Subcutaneous abdominal adipose tissue (tissue), 5 donors: ENCODE data around the gene ERCC4.
"Not testable (repeated sequence)": the region's sequence is repeated elsewhere in the genome, so short reads cannot be mapped to it uniquely, and the experiment has no call there.

Experiments
- H3K27ac ChIP-seq: one replicate; pipeline ENCODE4 v1.7.0; 2013; ENCODE audit warnings: low read depth, mild to moderate bottlenecking, inconsistent platforms, low read length, moderate library complexity
- H3K27me3 ChIP-seq, 5 donors: one replicate each; pipeline ENCODE4 v1.7.0; 2013; ENCODE audit warnings: low read length in 5 of 5, inconsistent platforms in 1 of 5; ENCODE audit not compliant: control insufficient read depth in 5 of 5, insufficient read depth in 4 of 5
- H3K36me3 ChIP-seq, 5 donors: one replicate each; pipeline ENCODE4 v1.7.0; 2013; ENCODE audit warnings: low read length in 5 of 5; ENCODE audit not compliant: control insufficient read depth in 5 of 5, insufficient read depth in 5 of 5
- H3K4me1 ChIP-seq, 5 donors: one replicate each; pipeline ENCODE4 v1.7.0; 2013; ENCODE audit warnings: low read length in 5 of 5, mild to moderate bottlenecking in 3 of 5, moderate library complexity in 1 of 5; ENCODE audit not compliant: control insufficient read depth in 5 of 5, insufficient read depth in 5 of 5
- H3K4me3 ChIP-seq, 5 donors: one replicate each; pipeline ENCODE4 v1.7.0; 2013; ENCODE audit warnings: low read length in 5 of 5, low read depth in 1 of 5
- H3K9ac ChIP-seq, 5 donors: one replicate each; pipeline ENCODE4 v1.7.0; 2013; ENCODE audit warnings: low read length in 5 of 5, mild to moderate bottlenecking in 4 of 5, moderate library complexity in 3 of 5
- H3K9me3 ChIP-seq, 5 donors: one replicate each; pipeline ENCODE4 v1.7.0; 2013; ENCODE audit warnings: low read length in 5 of 5; ENCODE audit not compliant: control insufficient read depth in 5 of 5
- donor health status: healthy.
- donor health status: healthy.
- donor health status: healthy.
- donor health status: healthy.
- donor health status: healthy.

Gene ERCC4

GRCh38 chr16:13896543-13897182 is 23.3 kb upstream of the ERCC4 start:
- H3K4me1 ChIP-seq, result no peaks in the 10 kb centered on the region
- no peaks in the 10 kb centered on the region for H3K36me3 ChIP-seq
- no peak overlapping the region for H3K27ac ChIP-seq

GRCh38 chr16:13897806-13898205 is 22.1 kb upstream of the ERCC4 start:
- H3K27ac ChIP-seq, result no peak overlapping the region
- peaks cover 0 to 6% (median 5%) of the 10 kb centered on the region in 5 donors for H3K4me1 ChIP-seq
- H3K9me3 ChIP-seq, result peaks cover 0 to 14% (median 5%) of the 10 kb centered on the region in 5 donors
- H3K36me3 ChIP-seq, result no peaks in the 10 kb centered on the region
- no peak overlapping the region for H3K9ac ChIP-seq
- no peaks in the 10 kb centered on the region for H3K27me3 ChIP-seq
- H3K4me3 ChIP-seq, result no peak overlapping the region

More at GRCh38 chr16:13896543-13897182, 23.3 kb upstream of the ERCC4 start:
- H3K9ac ChIP-seq, result no peak overlapping the region
- peaks cover 0 to 4% (median 0%) of the 10 kb centered on the region in 5 donors for H3K27me3 ChIP-seq
- H3K4me3 ChIP-seq, result no peak overlapping the region
- H3K9me3 ChIP-seq, result peaks cover 0 to 12% (median 5%) of the 10 kb centered on the region in 5 donors

GRCh38 chr16:13898233-13898632 is 21.7 kb upstream of the ERCC4 start:
- Histone ChIP-seq H3K9me3 (peaks cover 0 to 14% (median 5%) of the 10 kb centered on the region in 5 donors), H3K27ac (no peak overlapping the region), H3K36me3 (no peaks in the 10 kb centered on the region), H3K4me1 (peaks cover 0 to 9% (median 8%) of the 10 kb centered on the region in 5 donors), H3K9ac (no peak overlapping the region), H3K4me3 (no peak overlapping the region), H3K27me3 (no peaks in the 10 kb centered on the region)

- H3K27ac ChIP-seq, result no peak overlapping the region
- no peak overlapping the region for H3K9ac ChIP-seq
- peaks cover 0 to 10% (median 8%) of the 10 kb centered on the region in 5 donors for H3K4me1 ChIP-seq
- H3K9me3 ChIP-seq, result peaks cover 0 to 6% (median 0%) of the 10 kb centered on the region in 5 donors
- peaks cover 0 to 4% (median 0%) of the 10 kb centered on the region in 5 donors for H3K27me3 ChIP-seq
- no peaks in the 10 kb centered on the region for H3K36me3 ChIP-seq
- H3K4me3 ChIP-seq, result no peak overlapping the region
Measured at GRCh38 chr16:13902052-13902451, 17.9 kb upstream of the ERCC4 start.

- H3K9ac ChIP-seq, result no peak overlapping the region
- H3K4me3 ChIP-seq, result no peak overlapping the region
- H3K36me3 ChIP-seq, result no peaks in the 10 kb centered on the region
- peaks cover 0 to 6% (median 0%) of the 10 kb centered on the region in 5 donors for H3K9me3 ChIP-seq
- H3K27ac ChIP-seq, result no peak overlapping the region
- peaks cover 0 to 10% (median 8%) of the 10 kb centered on the region in 5 donors for H3K4me1 ChIP-seq
- peaks cover 0 to 4% (median 0%) of the 10 kb centered on the region in 5 donors for H3K27me3 ChIP-seq
Measured at GRCh38 chr16:13902677-13903076, 17.3 kb upstream of the ERCC4 start.

GRCh38 chr16:13904179-13904691 is 15.7 kb upstream of the ERCC4 start:
- peaks cover 0 to 10% (median 8%) of the 10 kb centered on the region in 5 donors for H3K4me1 ChIP-seq
- peaks cover 0 to 6% (median 0%) of the 10 kb centered on the region in 5 donors for H3K9me3 ChIP-seq
- peaks cover 0 to 7% (median 3%) of the 10 kb centered on the region in 5 donors for H3K27me3 ChIP-seq
- no peak overlapping the region for H3K4me3 ChIP-seq
- H3K27ac ChIP-seq, result no peak overlapping the region
- no peak overlapping the region for H3K9ac ChIP-seq
- H3K36me3 ChIP-seq, result no peaks in the 10 kb centered on the region

- H3K4me3 ChIP-seq, H3K27me3 ChIP-seq, H3K27ac ChIP-seq, H3K36me3 ChIP-seq, H3K9me3 ChIP-seq, H3K9ac ChIP-seq: not testable (repeated sequence)
- H3K4me1 ChIP-seq, result peaks cover 0 to 13% (median 8%) of the 10 kb centered on the region in 5 donors
Measured at GRCh38 chr16:13904822-13905221, 15.1 kb upstream of the ERCC4 start.

GRCh38 chr16:13906168-13907089 is 13.5 kb upstream of the ERCC4 start:
- H3K4me1 ChIP-seq, result peaks cover 0 to 20% (median 8%) of the 10 kb centered on the region in 5 donors
- peaks cover 0 to 2% (median 0%) of the 10 kb centered on the region in 5 donors for H3K9me3 ChIP-seq
- H3K9ac ChIP-seq, result no peak overlapping the region
- H3K27me3 ChIP-seq, result peaks cover 0 to 7% (median 3%) of the 10 kb centered on the region in 5 donors
- no peaks in the 10 kb centered on the region for H3K36me3 ChIP-seq
- no peak overlapping the region for H3K27ac ChIP-seq
- H3K4me3 ChIP-seq, result no peak overlapping the region

GRCh38 chr16:13907431-13907830 is 12.5 kb upstream of the ERCC4 start:
- no peaks in the 10 kb centered on the region for H3K36me3 ChIP-seq
- H3K9ac ChIP-seq, result no peak overlapping the region

More at GRCh38 chr16:13907431-13907830, 12.5 kb upstream of the ERCC4 start:
- H3K9me3 ChIP-seq, result peaks cover 0 to 4% (median 0%) of the 10 kb centered on the region in 5 donors
- no peak overlapping the region for H3K4me3 ChIP-seq
- H3K27me3 ChIP-seq, result peaks cover 0 to 7% (median 3%) of the 10 kb centered on the region in 5 donors
- no peak overlapping the region for H3K27ac ChIP-seq
- peaks cover 0 to 18% (median 7%) of the 10 kb centered on the region in 5 donors for H3K4me1 ChIP-seq
